ENCODE data around the gene PRUNE2.
A peak's percentile ranks its signal among the peaks of the same experiment; 100 is the strongest.
"Not testable (repeated sequence)": the region's sequence is repeated elsewhere in the genome, so short reads cannot be mapped to it uniquely, and the experiment has no call there.

Gene PRUNE2

DNA sequence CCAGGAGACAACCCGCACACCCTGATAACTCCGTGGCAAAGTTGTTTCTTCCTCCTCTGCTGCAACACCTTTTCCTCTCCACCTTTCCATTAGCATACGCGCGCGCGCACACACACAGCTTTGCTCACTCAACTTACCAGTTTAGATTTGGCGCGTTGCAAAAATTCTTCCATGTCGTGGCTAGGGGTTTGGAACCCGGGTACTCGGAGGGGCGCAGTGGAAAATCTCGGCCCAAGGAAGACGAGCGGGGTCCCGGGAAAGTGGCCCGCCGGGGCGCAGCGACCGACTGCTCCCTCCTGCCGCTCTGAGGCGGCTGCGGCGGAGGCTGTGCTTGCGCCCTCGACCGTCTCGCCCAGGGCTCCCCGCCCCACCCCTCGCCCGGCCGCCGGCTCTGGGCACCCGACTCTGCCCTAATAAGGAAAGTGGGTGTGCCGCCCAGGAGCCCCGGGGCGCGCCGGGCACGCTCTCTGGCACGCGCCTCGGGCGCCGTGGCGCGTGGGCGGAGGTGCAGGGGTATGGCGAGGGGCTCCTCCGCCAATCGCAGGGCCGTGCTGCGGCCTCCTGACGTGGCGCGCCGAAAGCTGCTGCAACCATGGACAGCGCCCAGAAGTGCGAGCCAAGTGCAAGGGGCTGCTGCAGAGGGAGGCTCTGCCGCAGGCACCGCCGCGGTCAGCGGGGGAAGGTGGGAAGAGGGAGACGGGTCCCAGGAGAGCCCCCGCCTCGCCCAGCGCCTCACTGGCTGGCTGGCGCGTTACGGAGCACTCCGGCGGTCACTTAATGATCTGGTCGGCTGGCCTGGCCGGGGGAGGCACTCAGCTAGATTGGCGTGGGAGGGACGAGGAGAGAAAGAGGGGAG, at the start of gene PRUNE2:
PRUNE2 (minus strand) TSS at position 324 of the 856 bp plus-strand sequence; CDS start at position 173, 151 bp downstream.
- peak; percentile 60 for DNase-seq (ENCODE audit: low read depth)
- TF ChIP-seq CTCF (conservative IDR thresholded peaks at IDR 0.05; ENCODE audit: low read depth, low read length) = no peak
- H3K4me3 ChIP-seq (ENCODE audit: low read length) = peak within 1 kb of the TSS; percentile 43

GRCh38 chr9:76955406-76955805, 49.5 kb upstream of the PRUNE2 start:
- DNase-seq (ENCODE audit: low read depth); H3K4me3 ChIP-seq (ENCODE audit: low read length): not testable (repeated sequence)

- no peak for TF ChIP-seq CTCF (conservative IDR thresholded peaks at IDR 0.05; ENCODE audit: low read depth, low read length)
- DNase-seq (ENCODE audit: low read depth) = no peak
Observed at GRCh38 chr9:76949865-76950264, 44.0 kb upstream of the PRUNE2 start.

DNA sequence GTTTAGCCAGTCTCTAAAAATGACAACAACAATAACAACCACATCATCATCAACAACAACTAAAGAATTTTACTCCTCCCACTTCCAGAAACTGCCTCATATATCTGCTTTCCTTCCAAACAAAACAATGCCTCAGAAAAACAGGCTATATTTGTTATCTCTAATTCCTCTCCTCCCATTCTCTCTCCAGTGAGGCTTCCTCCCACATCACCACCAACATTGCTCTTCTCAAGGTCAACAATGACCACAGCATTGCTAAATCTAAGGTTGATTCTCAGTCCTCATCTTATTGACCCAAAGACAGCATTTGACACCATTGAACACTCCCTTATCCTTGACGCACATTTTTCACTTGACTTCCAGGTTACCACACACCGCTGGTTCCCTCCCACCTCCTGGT, 38.1 kb upstream of the PRUNE2 start:
- H3K4me3 ChIP-seq (ENCODE audit: low read length) = no peak overlapping the region
- TF ChIP-seq CTCF (conservative IDR thresholded peaks at IDR 0.05; ENCODE audit: low read depth, low read length) = no peak
- no peak for DNase-seq (ENCODE audit: low read depth)

More at GRCh38 chr9:76949865-76950264, 44.0 kb upstream of the PRUNE2 start:
- no peak overlapping the region for H3K4me3 ChIP-seq (ENCODE audit: low read length)

GRCh38 chr9:76943054-76943453, 37.1 kb upstream of the PRUNE2 start:
- no peak for DNase-seq (ENCODE audit: low read depth)
- no peak for TF ChIP-seq CTCF (conservative IDR thresholded peaks at IDR 0.05; ENCODE audit: low read depth, low read length)
- no peak overlapping the region for H3K4me3 ChIP-seq (ENCODE audit: low read length)

- DNase-seq (ENCODE audit: low read depth) = no peak
- no peak for TF ChIP-seq CTCF (conservative IDR thresholded peaks at IDR 0.05; ENCODE audit: low read depth, low read length)
- H3K4me3 ChIP-seq (ENCODE audit: low read length) = no peak overlapping the region
Observed at GRCh38 chr9:76932757-76933156, 26.8 kb upstream of the PRUNE2 start.

GRCh38 chr9:76932265-76932664, 26.4 kb upstream of the PRUNE2 start:
- no peak for TF ChIP-seq CTCF (conservative IDR thresholded peaks at IDR 0.05; ENCODE audit: low read depth, low read length)
- no peak overlapping the region for H3K4me3 ChIP-seq (ENCODE audit: low read length)
- DNase-seq (ENCODE audit: low read depth) = no peak

Measured in retinal pigment epithelial cell (primary cell).